ENCODE results near the gene UBAP2. TPM values are rescaled to one million over a fixed set of nuclear protein-coding genes. Genes with fewer than 3 reads are reported as not detected.

UBAP2 gene
- total and polyA plus RNA-seq, 2 of the 4 experiments (the other 2 are of a cell fraction): 12.9 to 25.5 TPM

- Histone ChIP-seq H3K9ac (ENCODE audit: low read depth, low read length) (no peak overlapping the region), H3K27me3 (ENCODE audit: control insufficient read depth, insufficient read depth, low read length) (no peaks in the 10 kb centered on the region), H3K79me1 (ENCODE audit: low read depth in 1 of 2, low read length in 2 of 2) (peaks cover 22 to 46% of the 10 kb centered on the region in 2 experiments), H3K14ac (replicated peaks; ENCODE audit: low read depth, low read length) (no peak overlapping the region), H2AFZ (replicated peaks; ENCODE audit: low read length, poor library complexity) (no peak overlapping the region), H3K23ac (ENCODE audit: low read depth, low read length) (no peak overlapping the region), H3K4me3 (ENCODE audit: insufficient read depth, low read depth, low read length) (no peak overlapping the region), H4K91ac (ENCODE audit: insufficient read depth, low read depth, low read length) (no peak overlapping the region), H2BK20ac (ENCODE audit: low read depth, low read length) (no peak overlapping the region), H3K27ac (ENCODE audit: insufficient read depth, low read length) (no peak overlapping the region), H3K4ac (ENCODE audit: low read depth, low read length) (no peak overlapping the region), H2BK15ac (ENCODE audit: low read depth, low read length) (no peak overlapping the region), H4K5ac (ENCODE audit: low read depth, low read length) (no peak overlapping the region), H3K9me1 (ENCODE audit: insufficient read depth, low read length) (no peaks in the 10 kb centered on the region), H3K36me3 (ENCODE audit: control insufficient read depth, insufficient read depth, low read length) (no peaks in the 10 kb centered on the region), H2AK5ac (ENCODE audit: low read depth, low read length) (no peak overlapping the region), H4K8ac (ENCODE audit: low read depth in 2 of 2, low read length in 2 of 2) (no peak overlapping the region), H3K56ac (ENCODE audit: extremely low read depth, insufficient read depth, low read length) (no peak overlapping the region), H3K9me3 (ENCODE audit: control insufficient read depth, insufficient read depth, low read length) (no peaks in the 10 kb centered on the region), H3K4me1 (ENCODE audit: control insufficient read depth, insufficient read depth, low read length) (no peaks in the 10 kb centered on the region), H3K18ac (ENCODE audit: low read depth, low read length) (no peak overlapping the region), H2BK5ac (ENCODE audit: low read depth, low read length, poor library complexity, severe bottlenecking) (no peak overlapping the region), H2AK9ac (replicated peaks; ENCODE audit: low read depth, low read length, poor library complexity) (no peak overlapping the region), H4K20me1 (ENCODE audit: insufficient read depth, low read length) (peaks cover 27% of the 10 kb centered on the region), H2BK120ac (ENCODE audit: low read depth, low read length) (no peak overlapping the region), H3K4me2 (ENCODE audit: low read depth, low read length) (no peak overlapping the region)
- ChIA-PET POLR2A (ENCODE audit: unreplicated experiment) (no interaction called here), CTCF (interaction anchor here (0.6 kb wide), 1 partner anchor 24 kb away, joined by 5 read pairs; no protein-coding TSS in a partner anchor)
- WGBS, 2 experiments (ENCODE audit: extremely low coverage in 2 of 2, insufficient read length in 1 of 2): no CpG with 5 or more reads among the region's 5 CpGs
- BruUV-seq (replicated peaks): no TSS peak
- intact Hi-C loops (cut with micrococcal nuclease): no loop called here
- dilution Hi-C loops (cut with HindIII; ENCODE audit: low sequenced_read_pairs, unreplicated experiment): no loop called here
- TF ChIP-seq MAZ (IDR thresholded peaks at IDR 0.05; ENCODE audit: borderline replicate concordance, low read depth, low read length) (no peak), USF2 (IDR thresholded peaks at IDR 0.05; ENCODE audit: low read depth, low read length) (no peak), BHLHE40 (IDR thresholded peaks at IDR 0.05; ENCODE audit: low read depth, low read length) (no peak), CHD1 (IDR thresholded peaks at IDR 0.05; ENCODE audit: low read depth, low read length) (no peak), MXI1 (IDR thresholded peaks at IDR 0.05; ENCODE audit: borderline replicate concordance, low read depth, low read length) (no peak), RFX5 (IDR thresholded peaks at IDR 0.05; ENCODE audit: low read depth, low read length) (no peak), ELK1 (IDR thresholded peaks at IDR 0.05; ENCODE audit: borderline replicate concordance, low read depth, low read length) (no peak), SMC3 (IDR thresholded peaks at IDR 0.05; ENCODE audit: low read depth, low read length) (no peak), NFE2L2 (IDR thresholded peaks at IDR 0.05; ENCODE audit: low read depth, low read length) (no peak), FOS (IDR thresholded peaks at IDR 0.05; ENCODE audit: low read depth, low read length) (no peak), CEBPB (IDR thresholded peaks at IDR 0.05; ENCODE audit: low read depth, low read length) (no peak), MAFK (IDR thresholded peaks at IDR 0.05; ENCODE audit: low read depth, low read length) (no peak), RAD21 (IDR thresholded peaks at IDR 0.05; ENCODE audit: low read length) (no peak), RCOR1 (IDR thresholded peaks at IDR 0.05; ENCODE audit: insufficient replicate concordance, low read length) (no peak), POLR2A (IDR thresholded peaks at IDR 0.05; ENCODE audit: low read depth, low read length) (no peak)
- ATAC-seq (ENCODE audit: low read depth): no peak
- in situ Hi-C loops (cut with MboI; ENCODE audit: low sequenced_read_pairs): no loop called here
- DNase-seq: no peak
Measured at GRCh38 chr9:34036625-34037024, 12.1 kb downstream of the UBAP2 start.
